HG02763 (cell line): ENCODE measurements around the gene TMEM14B.
"Not testable (repeated sequence)": the region's sequence is repeated elsewhere in the genome, so short reads cannot be mapped to it uniquely, and the experiment has no call there.

Source experiments
- ATAC-seq: cut with Tn5 transposase; IDR thresholded peaks from one replicate; pipeline ENCODE4 v1.9.1; 2021; ENCODE audit warnings: mild to moderate bottlenecking, moderate library complexity; ENCODE audit not compliant: unreplicated experiment

TMEM14B gene

GRCh38 chr6:10745116-10745515, 2.5 kb upstream of the TMEM14B start:
- no peak for ATAC-seq

DNA sequence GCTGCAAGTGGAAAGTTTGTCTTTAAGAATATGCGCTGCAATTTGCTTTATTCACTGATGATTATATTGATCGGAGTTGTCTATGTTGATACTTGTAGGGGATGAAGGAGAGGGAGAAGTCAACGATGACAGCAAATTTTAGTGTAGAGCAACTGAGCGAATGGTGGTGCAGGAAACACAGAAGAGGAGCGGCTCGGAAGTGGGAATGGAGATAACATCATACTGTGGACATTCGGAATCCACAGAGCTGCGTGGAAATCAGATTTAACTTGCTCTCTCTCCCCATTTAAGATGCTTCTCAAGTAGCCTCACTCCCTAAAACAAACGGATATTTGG, 722 bp upstream of the TMEM14B start:
- ATAC-seq = no peak

- ATAC-seq = no peak
These were observed 2.1 kb downstream of the TMEM14B start for GRCh38 chr6:10749734-10750133.

DNA sequence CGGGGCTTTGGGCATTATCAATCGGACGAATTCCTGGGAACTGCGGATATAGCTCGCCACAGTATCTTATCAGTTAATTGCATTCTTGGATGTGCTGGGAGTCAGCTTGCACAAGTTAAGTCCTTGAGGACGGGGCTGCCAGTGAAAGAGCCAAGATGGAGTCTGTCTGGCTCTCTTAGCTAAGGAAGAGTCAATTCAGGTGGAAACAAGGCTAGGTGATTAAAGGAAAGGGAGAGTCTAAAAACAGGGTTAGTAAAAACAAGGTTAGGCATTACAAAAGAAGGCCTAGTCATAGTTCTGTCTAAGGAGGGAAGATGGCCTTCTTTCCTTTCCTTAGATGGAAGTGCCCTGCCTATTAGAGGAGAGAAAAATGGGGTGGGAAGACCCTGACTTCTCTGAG, 3.0 kb downstream of the TMEM14B start:
- not testable (repeated sequence) for ATAC-seq

GRCh38 chr6:10751757-10752156, 4.2 kb downstream of the TMEM14B start:
- not testable (repeated sequence) for ATAC-seq

DNA sequence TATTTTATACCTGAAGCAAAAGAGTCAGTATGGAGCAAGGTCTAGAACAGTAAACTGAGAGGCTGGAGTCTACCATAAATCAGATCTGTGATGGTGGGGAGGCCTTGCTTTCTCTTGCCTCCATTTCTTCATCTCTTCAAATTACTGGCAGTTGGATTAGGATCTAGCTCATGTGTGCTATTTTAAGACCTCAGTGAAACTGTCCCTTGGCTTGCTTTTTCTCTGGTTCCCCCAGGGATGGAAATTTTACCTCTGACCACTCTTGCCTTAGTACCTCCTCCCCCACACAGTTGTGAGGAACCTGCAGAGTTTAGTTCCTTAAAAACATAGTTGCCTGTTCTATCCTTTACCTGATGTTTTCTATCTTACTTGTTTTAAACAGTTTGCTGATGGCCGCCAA, 8.5 kb downstream of the TMEM14B start:
- no peak for ATAC-seq

GRCh38 chr6:10759312-10759839, 11.8 kb downstream of the TMEM14B start:
- no peak for ATAC-seq

DNA sequence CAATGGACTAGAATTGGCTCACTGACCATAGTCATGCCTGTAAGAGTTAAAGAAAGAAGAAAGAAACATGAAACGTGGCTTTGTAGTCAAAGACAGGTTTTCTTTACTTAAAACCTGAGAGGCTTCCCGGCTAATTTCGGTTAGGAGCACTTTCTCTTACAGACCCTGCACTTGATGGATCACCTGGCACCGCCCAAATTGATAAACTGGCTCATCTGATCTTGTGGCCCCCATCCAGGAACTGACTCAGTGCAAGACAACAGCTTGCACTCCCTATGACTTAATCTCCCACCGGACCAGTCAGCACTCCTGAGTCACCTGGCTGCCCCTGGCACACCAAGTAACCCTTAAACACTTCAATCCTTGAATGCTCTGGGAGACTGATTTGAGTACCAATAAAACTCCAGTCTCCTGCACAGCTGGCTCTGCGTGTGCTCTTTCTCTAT, 12.3 kb downstream of the TMEM14B start:
- no peak for ATAC-seq

GRCh38 chr6:10763006-10763405, 15.4 kb downstream of the TMEM14B start:
- ATAC-seq = no peak

DNA sequence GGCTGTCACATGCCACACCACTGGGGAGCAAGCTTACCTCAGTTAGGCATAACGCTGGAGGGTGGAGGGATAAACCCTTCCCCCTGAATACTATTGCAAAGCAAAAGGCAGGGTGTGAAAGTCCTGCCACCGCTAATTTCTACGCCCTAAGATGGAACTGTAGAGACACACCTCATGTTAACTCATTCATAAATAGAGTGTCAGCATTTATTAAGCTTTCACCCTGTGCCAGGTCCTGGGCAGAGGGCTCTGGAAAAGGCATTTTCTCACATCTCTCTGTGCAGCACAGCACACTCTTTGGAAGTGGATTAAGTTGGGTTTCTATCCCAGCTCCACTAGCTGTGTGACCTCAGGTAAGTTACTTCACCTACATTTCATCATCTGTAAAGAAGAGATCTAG, 21.8 kb downstream of the TMEM14B start:
- no peak for ATAC-seq

GRCh38 chr6:10771371-10771894, 23.8 kb downstream of the TMEM14B start:
- ATAC-seq = no peak

DNA sequence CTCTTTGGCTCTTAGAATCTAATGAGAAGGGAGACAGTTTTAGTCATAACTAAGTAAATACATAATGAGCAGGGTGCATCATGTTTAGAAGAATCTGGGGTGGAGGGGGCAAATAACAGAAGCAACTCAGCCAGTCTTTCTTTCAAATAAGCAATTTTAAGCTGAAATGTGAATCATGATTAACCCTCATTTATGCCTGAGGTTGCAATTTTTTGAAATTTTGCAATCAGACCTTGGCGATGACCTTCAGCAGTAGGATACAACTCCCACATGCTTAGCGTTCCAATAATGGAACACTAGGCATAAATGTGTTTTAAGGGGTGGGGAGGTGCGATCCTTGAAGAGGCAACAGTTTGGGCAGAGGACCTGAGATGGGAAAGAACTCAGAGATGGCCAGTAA, 30.6 kb downstream of the TMEM14B start:
- ATAC-seq = no peak

DNA sequence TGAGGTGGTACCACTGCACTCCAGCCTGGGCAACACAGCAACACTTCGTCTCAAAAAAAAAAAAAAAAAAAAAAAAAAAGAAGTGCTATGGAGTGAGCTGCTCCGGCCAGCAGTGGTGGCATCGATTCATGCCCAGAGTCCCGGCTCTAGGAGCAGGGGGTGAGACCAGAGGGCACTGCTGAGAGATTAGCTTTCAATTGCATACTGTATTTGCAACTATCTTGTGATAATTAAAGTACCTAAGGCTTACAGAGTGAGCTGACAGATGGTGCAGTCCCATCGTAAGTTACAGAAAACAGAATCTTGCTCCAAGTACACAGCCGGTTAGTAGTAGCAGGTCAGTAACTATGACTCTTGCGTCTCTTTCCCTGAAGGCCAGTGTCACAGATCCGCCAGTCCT, 31.5 kb downstream of the TMEM14B start:
- ATAC-seq = no peak

GRCh38 chr6:10791673-10792072, 44.1 kb downstream of the TMEM14B start:
- no peak for ATAC-seq

GRCh38 chr6:10792101-10792500, 44.5 kb downstream of the TMEM14B start:
- no peak for ATAC-seq

GRCh38 chr6:10793035-10793434, 45.4 kb downstream of the TMEM14B start:
- ATAC-seq = no peak

DNA sequence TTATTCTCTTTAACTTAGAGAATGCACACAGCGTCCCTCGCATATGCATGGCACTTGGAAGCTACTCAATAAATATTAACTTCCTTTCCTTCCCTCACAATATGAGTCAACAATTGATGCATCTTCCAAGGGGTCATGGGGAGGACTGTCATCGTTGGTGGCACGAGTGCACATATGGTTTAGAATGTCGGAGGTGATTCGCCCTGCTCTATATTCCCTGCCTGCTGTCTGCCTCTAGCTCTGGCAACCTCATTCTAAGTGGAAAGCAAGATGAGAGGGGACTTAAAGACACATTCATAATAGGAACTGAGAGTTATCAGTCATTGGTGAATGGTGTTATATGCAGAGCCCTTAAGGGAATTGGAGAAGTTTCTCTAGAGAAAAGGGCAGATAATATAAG, 46.1 kb downstream of the TMEM14B start:
- ATAC-seq = no peak

GRCh38 chr6:10794239-10794638, 46.6 kb downstream of the TMEM14B start:
- ATAC-seq = no peak

DNA sequence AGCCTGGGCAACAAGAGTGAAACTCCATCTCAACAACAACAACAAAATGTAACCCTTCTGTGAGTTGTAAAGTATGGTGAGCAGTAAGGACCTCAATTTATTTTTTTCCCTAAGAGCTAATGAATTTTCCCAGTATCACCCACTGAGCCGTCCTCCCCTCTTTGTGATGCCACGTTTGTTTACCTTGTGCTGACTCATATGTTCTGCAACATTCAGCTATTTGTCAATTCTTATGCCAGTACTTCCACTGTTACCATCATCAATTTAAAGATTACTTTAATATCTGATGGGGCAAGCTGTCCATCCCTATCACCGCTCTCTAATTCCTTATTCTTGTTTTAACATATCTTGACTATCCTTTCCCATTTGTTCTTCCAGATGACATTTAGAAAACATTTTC, 53.2 kb downstream of the TMEM14B start:
- ATAC-seq = no peak

DNA sequence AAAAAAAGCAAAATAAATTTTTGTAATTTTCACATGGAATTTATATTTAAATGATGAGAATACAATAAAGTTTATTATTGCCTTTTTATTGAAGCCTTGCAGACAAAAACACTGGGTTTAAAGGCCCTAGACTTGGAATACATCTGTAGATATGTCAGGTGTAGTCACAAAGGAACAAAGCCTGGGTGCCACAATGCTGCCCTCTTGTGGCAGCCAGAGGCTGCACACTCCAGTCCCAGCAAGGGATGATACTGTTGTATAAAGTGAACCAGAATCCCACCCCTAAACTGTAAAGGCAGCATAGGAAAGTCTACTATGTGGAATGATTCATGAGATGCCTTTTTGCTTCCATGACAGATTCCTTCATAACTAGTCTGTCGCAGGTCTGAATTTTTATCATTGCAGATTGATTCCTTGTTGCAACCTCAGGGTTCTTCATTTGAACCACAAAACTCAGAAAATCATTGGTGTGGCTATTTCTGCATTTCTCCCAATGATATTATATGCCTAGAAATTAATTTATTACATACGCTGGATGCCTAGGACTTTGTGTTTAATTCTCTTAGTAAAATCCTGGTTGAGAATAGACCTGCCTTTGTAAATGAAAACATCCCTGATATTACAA, 53.7 kb downstream of the TMEM14B start:
- peak; percentile 87 for ATAC-seq
